IMR-90 (cell line): Measurements from ENCODE around the gene CIBAR2. TPM values are rescaled to one million over a fixed set of nuclear protein-coding genes. Genes with fewer than 3 reads are reported as not detected.
A peak's percentile ranks its signal among the peaks of the same experiment; 100 is the strongest.

Experiments
- ATAC-seq: fragments of 200-7000 bp; cut with Tn5 transposase; 2 replicates; pipeline ENCODE4 v1.9.1; 2020; ENCODE audit warnings: low read depth, mild to moderate bottlenecking, moderate library complexity
- BruUV-seq: library from RNA; stranded (reverse); fragments of 400-500 nt; replicated peaks from 2 replicates; lab custom pipeline; 2021; lab: Mats Ljungman, UMichigan
- CTCF ChIA-PET: fragments of 300-600 bp; formaldehyde crosslinking; extraction: SDS; loops from one replicate; lab custom pipeline; 2021; ENCODE audit warnings: antibody characterized with exemption; lab: Yijun Ruan, JAX
- POLR2A ChIA-PET: fragments of 300-600 bp; sonication (Branson Sonifier 250); formaldehyde crosslinking; loops from one replicate; lab custom pipeline; 2022; ENCODE audit warnings: antibody characterized with exemption; ENCODE audit not compliant: unreplicated experiment; lab: Charles Lee
- DNase-seq: peaks from one replicate; pipeline ENCODE4 v3.0.0; 2013
- H2AFZ ChIP-seq: replicated peaks from 2 replicates; pipeline ENCODE3; 2013; ENCODE audit warnings: low read length, mild to moderate bottlenecking; ENCODE audit not compliant: poor library complexity
- H2AK5ac ChIP-seq: 2 replicates; pipeline ENCODE4 v1.6.1; 2013; ENCODE audit warnings: low read depth, low read length, inconsistent platforms
- H2AK9ac ChIP-seq: replicated peaks from 2 replicates; pipeline ENCODE3; 2013; ENCODE audit warnings: mild to moderate bottlenecking, low read depth, low read length, moderate library complexity; ENCODE audit not compliant: poor library complexity
- H2BK120ac ChIP-seq: 2 replicates; pipeline ENCODE4 v1.6.1; 2013; ENCODE audit warnings: low read depth, low read length, inconsistent platforms
- H2BK15ac ChIP-seq: 3 replicates; pipeline ENCODE4 v1.6.1; 2013; ENCODE audit warnings: low read depth, low read length, inconsistent platforms
- H2BK20ac ChIP-seq: 2 replicates; pipeline ENCODE4 v1.6.1; 2013; ENCODE audit warnings: low read depth, mild to moderate bottlenecking, inconsistent platforms, low read length, moderate library complexity
- H2BK5ac ChIP-seq: 2 replicates; pipeline ENCODE4 v1.6.1; 2013; ENCODE audit warnings: mild to moderate bottlenecking, low read depth, low read length, inconsistent platforms; ENCODE audit not compliant: poor library complexity, severe bottlenecking
- H3K14ac ChIP-seq: replicated peaks from 2 replicates; pipeline ENCODE4 v1.6.1; 2013; ENCODE audit warnings: low read depth, low read length, inconsistent platforms
- H3K18ac ChIP-seq: 2 replicates; pipeline ENCODE4 v1.6.1; 2013; ENCODE audit warnings: low read depth, low read length, control low read depth
- H3K23ac ChIP-seq: 2 replicates; pipeline ENCODE4 v1.6.1; 2013; ENCODE audit warnings: low read depth, low read length, inconsistent platforms
- H3K27ac ChIP-seq: 2 replicates; pipeline ENCODE4 v1.5.1; 2013; ENCODE audit warnings: mild to moderate bottlenecking, control low read depth, low read length; ENCODE audit not compliant: insufficient read depth
- H3K27me3 ChIP-seq: 2 replicates; pipeline ENCODE4 v1.6.1; 2013; ENCODE audit warnings: low read length; ENCODE audit not compliant: control insufficient read depth, insufficient read depth
- H3K36me3 ChIP-seq: 2 replicates; pipeline ENCODE4 v1.6.1; 2013; ENCODE audit warnings: low read length, mixed read lengths; ENCODE audit not compliant: control insufficient read depth, insufficient read depth
- H3K4ac ChIP-seq: 2 replicates; pipeline ENCODE4 v1.6.1; 2013; ENCODE audit warnings: low read depth, low read length, inconsistent platforms
- H3K4me1 ChIP-seq: 2 replicates; pipeline ENCODE4 v1.6.1; 2013; ENCODE audit warnings: low read length, mixed read lengths; ENCODE audit not compliant: control insufficient read depth, insufficient read depth
- H3K4me2 ChIP-seq: 2 replicates; pipeline ENCODE4 v1.6.1; 2013; ENCODE audit warnings: low read depth, mild to moderate bottlenecking, control low read depth, low read length, moderate library complexity
- H3K4me3 ChIP-seq: 2 replicates; pipeline ENCODE4 v1.5.1; 2013; ENCODE audit warnings: low read depth, mild to moderate bottlenecking, control low read depth, low read length, moderate library complexity; ENCODE audit not compliant: insufficient read depth
- H3K56ac ChIP-seq: 2 replicates; pipeline ENCODE4 v1.6.1; 2013; ENCODE audit warnings: low read length, inconsistent platforms; ENCODE audit not compliant: insufficient read depth; ENCODE audit errors: extremely low read depth
- H3K79me1 ChIP-seq, 2 experiments: 2 replicates each; pipeline ENCODE4 v1.6.1; 2013; ENCODE audit warnings: low read length in 2 of 2, inconsistent platforms in 1 of 2, low read depth in 1 of 2
- H3K9ac ChIP-seq: 2 replicates; pipeline ENCODE4 v1.6.1; 2013; ENCODE audit warnings: low read depth, low read length, control low read depth
- H3K9me1 ChIP-seq: 2 replicates; pipeline ENCODE4 v1.6.1; 2013; ENCODE audit warnings: low read length, inconsistent platforms; ENCODE audit not compliant: insufficient read depth
- H3K9me3 ChIP-seq: 2 replicates; pipeline ENCODE4 v1.6.1; 2013; ENCODE audit warnings: low read length; ENCODE audit not compliant: control insufficient read depth, insufficient read depth
- H4K20me1 ChIP-seq: 2 replicates; pipeline ENCODE4 v1.6.1; 2013; ENCODE audit warnings: low read length, inconsistent platforms; ENCODE audit not compliant: insufficient read depth
- H4K5ac ChIP-seq: 2 replicates; pipeline ENCODE4 v1.6.1; 2013; ENCODE audit warnings: mild to moderate bottlenecking, low read depth, low read length, control low read depth
- H4K8ac ChIP-seq, 2 experiments: 2 replicates each; pipeline ENCODE4 v1.6.1; 2013; ENCODE audit warnings: low read depth in 2 of 2, low read length in 2 of 2, control low read depth in 1 of 2, inconsistent platforms in 1 of 2
- H4K91ac ChIP-seq: 2 replicates; pipeline ENCODE4 v1.6.1; 2013; ENCODE audit warnings: low read depth, low read length, inconsistent platforms; ENCODE audit not compliant: insufficient read depth
- BHLHE40 ChIP-seq: fragments of 150-350 bp; IDR thresholded peaks from 2 replicates; pipeline ENCODE4 v1.6.1; 2016; ENCODE audit warnings: mild to moderate bottlenecking, low read depth, low read length
- CEBPB ChIP-seq: IDR thresholded peaks from 2 replicates; pipeline ENCODE4 v1.6.1; 2012; ENCODE audit warnings: low read depth, low read length, improper control_type of control experiment
- CTCF ChIP-seq: conservative IDR thresholded peaks from 2 replicates; pipeline ENCODE4 v1.5.1; 2012; ENCODE audit warnings: mild to moderate bottlenecking, low read depth, low read length, improper control_type of control experiment
- MAFK ChIP-seq: IDR thresholded peaks from 2 replicates; pipeline ENCODE4 v1.6.1; 2012; ENCODE audit warnings: low read depth, low read length, improper control_type of control experiment
- MAZ ChIP-seq: IDR thresholded peaks from 2 replicates; pipeline ENCODE4 v1.6.1; 2012; ENCODE audit warnings: low read depth, mild to moderate bottlenecking, low read length, improper control_type of control experiment, moderate library complexity, borderline replicate concordance
- MXI1 ChIP-seq: IDR thresholded peaks from 2 replicates; pipeline ENCODE4 v1.6.1; 2012; ENCODE audit warnings: low read depth, mild to moderate bottlenecking, low read length, moderate library complexity, borderline replicate concordance
- POLR2A ChIP-seq: IDR thresholded peaks from 2 replicates; pipeline ENCODE4 v1.6.1; 2012; ENCODE audit warnings: mild to moderate bottlenecking, low read depth, low read length
- RCOR1 ChIP-seq: IDR thresholded peaks from 2 replicates; pipeline ENCODE4 v1.6.1; 2012; ENCODE audit warnings: mild to moderate bottlenecking, low read length, improper control_type of control experiment; ENCODE audit not compliant: insufficient replicate concordance
- SMC3 ChIP-seq: fragments of 150-350 bp; IDR thresholded peaks from 2 replicates; pipeline ENCODE4 v1.6.1; 2016; ENCODE audit warnings: low read depth, mild to moderate bottlenecking, antibody characterized with exemption, low read length, moderate library complexity
- WGBS, 2 experiments: methylation state at CpG; one replicate each; pipeline versions ENCODE4 v1.1.5 to v1.1.7; 2013; ENCODE audit warnings: missing lambda C conversion rate in 2 of 2; ENCODE audit not compliant: insufficient read length in 1 of 2; ENCODE audit errors: extremely low coverage in 2 of 2; 5-methylcytosine and 5-hydroxymethylcytosine counted together
- dilution Hi-C: fragments of 300-500 bp; cut with HindIII; formaldehyde crosslinking; loops from one replicate; pipeline ENCODE4 v1.14.3; 2018; ENCODE audit warnings: low sequenced_read_pairs; ENCODE audit not compliant: unreplicated experiment
- in situ Hi-C: fragments of 300-500 bp; cut with MboI; formaldehyde crosslinking; loops from 3 replicates; pipeline ENCODE4 v1.14.3; 2019; ENCODE audit warnings: low sequenced_read_pairs, inconsistent platforms, mixed read lengths
- intact Hi-C: fragments of 100-400 bp; cut with micrococcal nuclease; formaldehyde crosslinking; loops from 2 replicates; pipeline ENCODE4 v1.10.0; 2022
- polyA plus RNA-seq, 3 experiments: library from polyadenylated mRNA; depleted of rRNA; stranded (reverse); fragments of >200 nt; gene quantifications; 2 replicates each; pipeline ENCODE4 v1.2.3, GENCODE V29; 2012; ENCODE audit warnings: low replicate concordance in 1 of 3
- total RNA-seq: library from RNA; depleted of rRNA; stranded (reverse); fragments of >200 nt; gene quantifications from 2 replicates; pipeline ENCODE4 v1.2.3, GENCODE V29; 2012

The CIBAR2 gene
- total and polyA plus RNA-seq, 2 of the 4 experiments (the other 2 are of a cell fraction), result 0.18 to 0.24 TPM

- DNase-seq (peak; percentile 87), ATAC-seq (peak; percentile 79)
- Histone ChIP-seq H2AK9ac (peak overlapping the region; percentile 79), H3K4ac (peak overlapping the region; percentile 92), H3K18ac (peak overlapping the region; percentile 95), H3K4me2 (peak overlapping the region; percentile 59), H3K9ac (peak overlapping the region; percentile 54), H4K8ac (peak overlapping the region; percentile 93 to 97), H4K91ac (peak overlapping the region; percentile 78), H4K20me1 (no peaks in the 10 kb centered on the region), H2BK15ac (peak overlapping the region; percentile 78; the same call in 2 of the 3 replicates), H3K9me3 (no peaks in the 10 kb centered on the region), H3K4me1 (peaks cover 20% of the 10 kb centered on the region), H3K27ac (peak overlapping the region; percentile 87), H2AK5ac (peak overlapping the region; percentile 95), H4K5ac (peak overlapping the region; percentile 99), H3K23ac (peak overlapping the region; percentile 91), H2AFZ (peak overlapping the region; percentile 91), H3K56ac (peak overlapping the region; percentile 5; the same call in 1 of the 2 replicates), H2BK5ac (peak overlapping the region; percentile 89), H3K36me3 (no peaks in the 10 kb centered on the region), H3K14ac (peak overlapping the region; percentile 88), H3K4me3 (no peak overlapping the region), H3K9me1 (peaks cover 11% of the 10 kb centered on the region; the same call in 1 of the 2 replicates), H3K27me3 (no peaks in the 10 kb centered on the region), H3K79me1 (peaks cover 0 to 6% of the 10 kb centered on the region in 2 experiments; a peak in 1 of 4 replicates), H2BK20ac (peak overlapping the region; percentile 90), H2BK120ac (peak overlapping the region; percentile 97)
- 25% methylated on average over 18 of the region's 34 CpGs; no CpG with 5 or more reads in 1 of the 2 experiments for WGBS, 2 experiments
- ChIA-PET POLR2A (no interaction called here), CTCF (interaction anchor here (1.5 to 1.6 kb wide), 2 partner anchors 9 to 49 kb away, joined by 3 to 4 read pairs; no protein-coding TSS in a partner anchor)
- no TSS peak for BruUV-seq
- peak; percentile 88 for TF ChIP-seq MAFK
- no peak for TF ChIP-seq RCOR1
- 0 out of 2 replicates have a peak, but pooled peaks have one; percentile 3 for TF ChIP-seq SMC3
- TF ChIP-seq CTCF, result no peak
- no peak for TF ChIP-seq BHLHE40
- peak; percentile 58; the same call in 1 of the 2 replicates for TF ChIP-seq MAZ
- peak; percentile 37 for TF ChIP-seq POLR2A
- no peak for TF ChIP-seq MXI1
- no peak for TF ChIP-seq CEBPB
- intact Hi-C loops (loop anchor here (2.0 kb wide), 1 partner anchor 49 kb away; no protein-coding TSS in a partner anchor), dilution Hi-C loops (no loop called here), in situ Hi-C loops (no loop called here)
These were observed 11.8 kb upstream of the CIBAR2 start for GRCh38 chr16:85123891-85124635.
